HCT116 (cell line): ENCODE measurements around the gene PIP4K2C. TPM values are rescaled to one million over a fixed set of nuclear protein-coding genes. Genes with fewer than 3 reads are reported as not detected.

Source experiments
- ATAC-seq: fragments of 200-7000 bp; cut with Tn5 transposase; 2 replicates; pipeline ENCODE4 v1.9.1; 2020; ENCODE audit warnings: mild to moderate bottlenecking, moderate library complexity
- BruUV-seq: library from RNA; stranded (reverse); fragments of 400-500 nt; replicated peaks from 2 replicates; lab custom pipeline; 2021; lab: Mats Ljungman, UMichigan
- CTCF ChIA-PET: fragments of 300-600 bp; sonication (Branson Sonifier 250); formaldehyde crosslinking; loops from one replicate; lab custom pipeline; 2021; ENCODE audit warnings: antibody characterized with exemption; lab: Charles Lee
- POLR2A ChIA-PET: fragments of 300-600, 350-600 bp; sonication (Branson Sonifier 250); formaldehyde crosslinking; loops from one replicate; lab custom pipeline; 2021; ENCODE audit warnings: antibody characterized with exemption; lab: Charles Lee
- RAD21 ChIA-PET, 2 experiments: fragments of 300-600 bp; sonication (Branson Sonifier 250); formaldehyde crosslinking; loops; one replicate each; lab custom pipeline; 2023; ENCODE audit warnings: low total read pairs in 2 of 2; ENCODE audit not compliant: uncharacterized antibody in 2 of 2, unreplicated experiment in 2 of 2, low non-redundant PET in 1 of 2; lab: Charles Lee
- DNase-seq: peaks from one replicate; pipeline ENCODE4 v3.0.0-alpha.2; 2010; ENCODE audit warnings: low read depth, low spot score
- H2AFZ ChIP-seq: fragments of 200-600 bp; shearing (Covaris generic), sonication (generic); 2 replicates; pipeline ENCODE4 v1.6.1; 2017; ENCODE audit warnings: low read depth, mixed run types, mixed read lengths, antibody characterized with exemption, low read length; ENCODE audit not compliant: poor library complexity, severe bottlenecking
- H3K27ac ChIP-seq: 2 replicates; pipeline ENCODE4 v1.5.1; 2012; ENCODE audit warnings: low read depth, low read length
- H3K27me3 ChIP-seq: fragments of 200-600 bp; sonication (generic); 2 replicates; pipeline ENCODE4 v1.6.1; 2016; ENCODE audit warnings: mixed run types, low read length, mixed read lengths; ENCODE audit not compliant: insufficient read depth
- H3K36me3 ChIP-seq, 2 experiments: fragments of 200-500 bp in 1 of 2; fragments of 200-600 bp in 1 of 2; sonication (Bioruptor generic) in 1 of 2; sonication (generic) in 1 of 2; 2 replicates each; pipeline versions ENCODE4 v1.5.1 to v1.6.1; 2014 to 2016; ENCODE audit warnings: low read length in 2 of 2, inconsistent platforms in 1 of 2, mixed read lengths in 1 of 2, mixed run types in 1 of 2; ENCODE audit not compliant: insufficient read depth in 2 of 2, control insufficient read depth in 1 of 2
- H3K4me1 ChIP-seq, 2 experiments: fragments of 200-600 bp in 1 of 2; sonication (generic) in 1 of 2; 2 replicates each; pipeline versions ENCODE4 v1.5.1 to v1.6.1; 2012 to 2017; ENCODE audit warnings: low read length in 2 of 2, inconsistent platforms in 1 of 2, mild to moderate bottlenecking in 1 of 2, mixed read lengths in 1 of 2, mixed run types in 1 of 2, moderate library complexity in 1 of 2; ENCODE audit not compliant: insufficient read depth in 2 of 2, control insufficient read depth in 1 of 2
- H3K4me2 ChIP-seq: fragments of 200-600 bp; sonication (generic); 2 replicates; pipeline ENCODE4 v1.6.1; 2017; ENCODE audit warnings: mixed run types, low read length, mixed read lengths
- H3K4me3 ChIP-seq, 2 experiments: fragments of 200-600 bp in 1 of 2; sonication (generic) in 1 of 2; replicated peaks in 1 of 2; 2 replicates each; pipeline ENCODE4 v1.5.1; 2011 to 2016; ENCODE audit warnings: low read length in 2 of 2, control low read depth in 1 of 2, low read depth in 1 of 2, mild to moderate bottlenecking in 1 of 2, mixed read lengths in 1 of 2, mixed run types in 1 of 2
- H3K79me2 ChIP-seq: fragments of 200-600 bp; sonication (generic); 2 replicates; pipeline ENCODE4 v1.6.1; 2017; ENCODE audit warnings: mild to moderate bottlenecking, mixed run types, low read length, moderate library complexity, mixed read lengths; ENCODE audit not compliant: insufficient read depth
- H3K9ac ChIP-seq: fragments of 200-600 bp; sonication (generic); 2 replicates; pipeline ENCODE4 v1.6.1; 2016; ENCODE audit warnings: low read length, mixed read lengths
- H3K9me2 ChIP-seq: fragments of 200-600 bp; sonication (generic), shearing (Covaris generic); 2 replicates; pipeline ENCODE4 v1.6.1; 2017; ENCODE audit warnings: mixed run types, mild to moderate bottlenecking, moderate library complexity; ENCODE audit not compliant: insufficient read depth
- H3K9me3 ChIP-seq, 2 experiments: fragments of 200-500 bp in 1 of 2; fragments of 200-600 bp in 1 of 2; sonication (Bioruptor generic) in 1 of 2; sonication (generic) in 1 of 2; 2 replicates each; pipeline ENCODE4 v1.6.1; 2014 to 2017; ENCODE audit warnings: low read length in 2 of 2, mixed read lengths in 2 of 2, inconsistent platforms in 1 of 2, low read depth in 1 of 2, mild to moderate bottlenecking in 1 of 2, mixed run types in 1 of 2, moderate library complexity in 1 of 2; ENCODE audit not compliant: control insufficient read depth in 1 of 2, insufficient read depth in 1 of 2
- H4K20me1 ChIP-seq: fragments of 200-600 bp; sonication (generic), shearing (Covaris generic); 2 replicates; pipeline ENCODE4 v1.6.1; 2017; ENCODE audit warnings: mixed run types, mild to moderate bottlenecking, moderate library complexity; ENCODE audit not compliant: insufficient read depth
- CBX3 ChIP-seq: IDR thresholded peaks from 2 replicates; pipeline ENCODE4 v1.6.1; 2012; ENCODE audit warnings: low read depth
- CEBPB ChIP-seq: IDR thresholded peaks from 2 replicates; pipeline ENCODE4 v1.6.1; 2012; ENCODE audit warnings: low read depth
- EGR1 ChIP-seq: IDR thresholded peaks from 2 replicates; pipeline ENCODE4 v1.6.1; 2012; ENCODE audit warnings: low read depth
- JUND ChIP-seq: IDR thresholded peaks from 2 replicates; pipeline ENCODE4 v1.6.1; 2012
- POLR2A ChIP-seq: IDR thresholded peaks from 2 replicates; pipeline ENCODE4 v1.7.0; 2011; ENCODE audit warnings: borderline replicate concordance; ENCODE audit not compliant: insufficient read depth, insufficient read length; ENCODE audit errors: extremely low read depth
- SIN3A ChIP-seq: IDR thresholded peaks from 2 replicates; pipeline ENCODE4 v1.6.1; 2012; ENCODE audit warnings: low read depth
- YY1 ChIP-seq: IDR thresholded peaks from 2 replicates; pipeline ENCODE4 v1.6.1; 2011; ENCODE audit warnings: low read length, low read depth, moderate library complexity, mild to moderate bottlenecking; ENCODE audit not compliant: insufficient replicate concordance; ENCODE audit errors: extremely low read depth
- ZFX ChIP-seq: fragments of 450-650 bp; IDR thresholded peaks from 2 replicates; pipeline ENCODE4 v1.6.1; 2017
- intact Hi-C: fragments of 100-400 bp; cut with micrococcal nuclease; formaldehyde crosslinking; loops from 2 replicates; pipeline ENCODE4 v1.10.0; 2022
- total RNA-seq: library from RNA; stranded (reverse); gene quantifications from one replicate; pipeline ENCODE4 v1.2.1, GENCODE V29; 2021; ENCODE audit not compliant: unreplicated experiment
- TF ChIP-seq, protein P1 (sequence below): IDR thresholded peaks from 2 replicates; pipeline ENCODE4 v1.6.1; 2011; ENCODE audit warnings: mild to moderate bottlenecking, low read length, moderate library complexity; ENCODE audit not compliant: insufficient replicate concordance; ENCODE audit errors: extremely low read depth

PIP4K2C gene
- total RNA-seq, 1 experiment from 2014 or later = 38.4 TPM

- DNase-seq = no peak
- Histone ChIP-seq H3K4me1 (peaks cover 12 to 21% of the 10 kb centered on the region in 2 experiments), H3K79me2 (peaks cover 13% of the 10 kb centered on the region), H3K9me2 (no peaks in the 10 kb centered on the region), H3K4me3 (peak overlapping the region; percentile 71 to 92), H3K9me3 (no peaks in the 10 kb centered on the region), H3K36me3 (peaks cover 0 to 10% of the 10 kb centered on the region in 2 experiments; a peak in 1 of 4 replicates), H3K4me2 (peak overlapping the region; percentile 92), H3K27ac (peak overlapping the region; percentile 77), H4K20me1 (no peaks in the 10 kb centered on the region), H3K9ac (peak overlapping the region; percentile 86), H2AFZ (no peak overlapping the region), H3K27me3 (no peaks in the 10 kb centered on the region)
- TF ChIP-seq CBX3 = no peak
- TF ChIP-seq ZFX = 0 out of 2 replicates have a peak, but pooled peaks have one; percentile 41
- no peak for TF ChIP-seq SIN3A
- CTCF ChIA-PET = interaction anchor here (1.0 to 2.0 kb wide), 3 partner anchors 12 to 49 kb away, joined by 4 to 7 read pairs (median 4); no protein-coding TSS in a partner anchor
- peak; percentile 56 for ATAC-seq
- RAD21 ChIA-PET = interaction anchor here in 1 of 2 experiments (1.7 kb wide), 1 partner anchor 49 kb away, joined by 5 read pairs; no protein-coding TSS in a partner anchor
- POLR2A ChIA-PET = no interaction called here
- BruUV-seq = TSS peak; percentile 50
- intact Hi-C loops = loop anchor here (2.0 kb wide), 2 partner anchors 42 to 60 kb away; partner anchors contain the start of gene PIP4K2C
Observed at GRCh38 chr12:57632073-57632957, 41.3 kb downstream of the PIP4K2C start.

GRCh38 chr12:57632958-57633840 is 42.2 kb downstream of the PIP4K2C start, which contains the start of gene B4GALNT1:
Gene B4GALNT1, minus strand, starts transcription at chr12:57633201. Its CDS starts 1,069 bp downstream, at chr12:57632132.
- DNase-seq (peak; percentile 46), ATAC-seq (peak; percentile 87)
- Histone ChIP-seq H3K9ac (peak within 1 kb of the TSS; percentile 86), H3K4me3 (peak within 1 kb of the TSS; percentile 71 to 92), H3K4me1 (peaks cover 12 to 21% of the 10 kb centered on the region in 2 experiments), H3K36me3 (peaks cover 0 to 6% of the 10 kb centered on the region in 2 experiments; a peak in 1 of 4 replicates), H3K9me2 (no peaks in the 10 kb centered on the region), H4K20me1 (no peaks in the 10 kb centered on the region), H3K27ac (peak within 1 kb of the TSS; percentile 77), H3K9me3 (no peaks in the 10 kb centered on the region), H2AFZ (peak within 1 kb of the TSS; percentile 96), H3K27me3 (no peaks in the 10 kb centered on the region), H3K4me2 (peak within 1 kb of the TSS; percentile 92), H3K79me2 (peaks cover 13% of the 10 kb centered on the region)
- ChIA-PET POLR2A (interaction anchor here (0.6 kb wide), 1 partner anchor 81 kb away, joined by 3 read pairs; no protein-coding TSS in a partner anchor), RAD21 (interaction anchor here in 1 of 2 experiments (1.7 kb wide), 1 partner anchor 50 kb away, joined by 5 read pairs; no protein-coding TSS in a partner anchor), CTCF (interaction anchor here (1.0 to 2.0 kb wide), 4 partner anchors 11 to 50 kb away, joined by 4 to 8 read pairs (median 6); no protein-coding TSS in a partner anchor)
- intact Hi-C loops = loop anchor here (1.0 to 2.0 kb wide), 3 partner anchors 42 to 60 kb away; partner anchors contain the start of gene PIP4K2C
- no TSS peak for BruUV-seq
- TF ChIP-seq EGR1 = peak; percentile 86
- TF ChIP-seq CEBPB = no peak
- TF ChIP-seq POLR2A = no peak
- TF ChIP-seq JUND = no peak
- TF ChIP-seq SIN3A = peak; percentile 55; the same call in 1 of the 2 replicates
- TF ChIP-seq, protein P1, sequence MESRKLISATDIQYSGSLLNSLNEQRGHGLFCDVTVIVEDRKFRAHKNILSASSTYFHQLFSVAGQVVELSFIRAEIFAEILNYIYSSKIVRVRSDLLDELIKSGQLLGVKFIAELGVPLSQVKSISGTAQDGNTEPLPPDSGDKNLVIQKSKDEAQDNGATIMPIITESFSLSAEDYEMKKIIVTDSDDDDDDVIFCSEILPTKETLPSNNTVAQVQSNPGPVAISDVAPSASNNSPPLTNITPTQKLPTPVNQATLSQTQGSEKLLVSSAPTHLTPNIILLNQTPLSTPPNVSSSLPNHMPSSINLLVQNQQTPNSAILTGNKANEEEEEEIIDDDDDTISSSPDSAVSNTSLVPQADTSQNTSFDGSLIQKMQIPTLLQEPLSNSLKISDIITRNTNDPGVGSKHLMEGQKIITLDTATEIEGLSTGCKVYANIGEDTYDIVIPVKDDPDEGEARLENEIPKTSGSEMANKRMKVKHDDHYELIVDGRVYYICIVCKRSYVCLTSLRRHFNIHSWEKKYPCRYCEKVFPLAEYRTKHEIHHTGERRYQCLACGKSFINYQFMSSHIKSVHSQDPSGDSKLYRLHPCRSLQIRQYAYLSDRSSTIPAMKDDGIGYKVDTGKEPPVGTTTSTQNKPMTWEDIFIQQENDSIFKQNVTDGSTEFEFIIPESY = no peak
- TF ChIP-seq YY1 = peak; percentile 5
